PC-9 (cell line): ENCODE data around the gene ZNF790.

Experiments
- CTCF ChIP-seq: fragments of 200-600 bp; sonication (generic); conservative IDR thresholded peaks from 2 replicates; pipeline ENCODE4 v1.6.1; 2017; ENCODE audit warnings: mixed run types, antibody characterized with exemption, mild to moderate bottlenecking, moderate library complexity
- EZH2 ChIP-seq: fragments of 200-600 bp; sonication (generic); IDR thresholded peaks from 2 replicates; pipeline ENCODE4 v1.8.0; 2017; ENCODE audit warnings: antibody characterized with exemption, low read depth

DNA sequence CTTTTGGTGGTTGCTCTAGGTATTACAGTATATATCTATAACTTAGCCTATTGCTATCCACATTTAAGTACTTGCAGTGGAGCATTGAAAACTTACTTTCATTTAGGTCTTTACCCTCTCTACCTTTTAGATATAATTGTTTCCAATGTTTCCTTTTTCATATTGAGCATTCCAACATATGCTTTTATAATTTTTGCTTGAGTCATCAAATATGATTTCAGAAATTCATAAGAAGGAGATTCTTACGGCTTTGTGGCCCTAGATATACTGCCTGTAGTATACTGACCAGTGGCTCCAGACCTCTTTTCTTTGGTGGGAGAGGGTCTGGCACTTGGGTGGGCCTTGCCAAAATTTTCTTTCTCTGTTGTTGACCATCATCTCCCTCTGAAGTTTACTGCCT is 32.8 kb downstream of the ZNF790 start:
- no peak for TF ChIP-seq CTCF
- TF ChIP-seq EZH2: no peak
